Mesendoderm (in vitro differentiated cells): Measurements from ENCODE around the gene ITGAV.

Experiments used
- DNase-seq: peaks from one replicate; pipeline ENCODE4 v3.0.0; 2013
- H2AK5ac ChIP-seq: 2 replicates; pipeline ENCODE4 v1.6.1; 2013; ENCODE audit warnings: low read length, inconsistent platforms
- H2BK120ac ChIP-seq: 2 replicates; pipeline ENCODE4 v1.6.1; 2013; ENCODE audit warnings: low read depth, mild to moderate bottlenecking, low read length, moderate library complexity, mixed read lengths
- H2BK15ac ChIP-seq: replicated peaks from 2 replicates; pipeline ENCODE4 v1.6.1; 2013; ENCODE audit warnings: low read depth, mild to moderate bottlenecking, moderate library complexity
- H2BK5ac ChIP-seq: 2 replicates; pipeline ENCODE4 v1.6.1; 2013; ENCODE audit warnings: low read length, inconsistent platforms
- H3K18ac ChIP-seq: 2 replicates; pipeline ENCODE4 v1.6.1; 2013; ENCODE audit warnings: mild to moderate bottlenecking, low read length, mixed read lengths
- H3K23ac ChIP-seq: one replicate; pipeline ENCODE4 v1.6.1; 2013; ENCODE audit warnings: low read length
- H3K27ac ChIP-seq: 2 replicates; pipeline ENCODE4 v1.5.1; 2013; ENCODE audit warnings: low read depth, mild to moderate bottlenecking, inconsistent platforms, low read length, moderate library complexity
- H3K27me3 ChIP-seq: 2 replicates; pipeline ENCODE4 v1.6.1; 2013; ENCODE audit warnings: low read length, control low read depth, mild to moderate bottlenecking, inconsistent platforms; ENCODE audit not compliant: insufficient read depth, poor library complexity
- H3K36me3 ChIP-seq: 2 replicates; pipeline ENCODE4 v1.6.1; 2013; ENCODE audit warnings: low read length, inconsistent platforms; ENCODE audit not compliant: control insufficient read depth, insufficient read depth
- H3K4ac ChIP-seq: one replicate; pipeline ENCODE4 v1.6.1; 2013; ENCODE audit warnings: low read depth, mild to moderate bottlenecking, low read length, moderate library complexity
- H3K4me1 ChIP-seq: 2 replicates; pipeline ENCODE4 v1.6.1; 2013; ENCODE audit warnings: low read depth, low read length, inconsistent platforms; ENCODE audit not compliant: control insufficient read depth
- H3K4me2 ChIP-seq: 2 replicates; pipeline ENCODE4 v1.6.1; 2013; ENCODE audit warnings: low read length
- H3K4me3 ChIP-seq: 2 replicates; pipeline ENCODE4 v1.5.1; 2013; ENCODE audit warnings: mild to moderate bottlenecking, low read length
- H3K56ac ChIP-seq: one replicate; pipeline ENCODE4 v1.6.1; 2013; ENCODE audit warnings: low read length
- H3K79me1 ChIP-seq: 2 replicates; pipeline ENCODE4 v1.6.1; 2013; ENCODE audit warnings: low read length, inconsistent platforms
- H3K79me2 ChIP-seq: 2 replicates; pipeline ENCODE4 v1.6.1; 2013; ENCODE audit warnings: mild to moderate bottlenecking, low read length; ENCODE audit not compliant: control insufficient read depth, insufficient read depth
- H3K9ac ChIP-seq: 2 replicates; pipeline ENCODE4 v1.6.1; 2013; ENCODE audit warnings: low read length, inconsistent platforms
- H4K5ac ChIP-seq: one replicate; pipeline ENCODE4 v1.6.1; 2013; ENCODE audit warnings: low read length
- H4K8ac ChIP-seq: one replicate; pipeline ENCODE4 v1.6.1; 2013; ENCODE audit warnings: low read depth, mild to moderate bottlenecking, control low read depth, low read length, moderate library complexity
- WGBS: extraction: QIAGEN DNeasy Blood & Tissue Kit; methylation state at CpG from one replicate; pipeline ENCODE4 v1.1.7; 2013; ENCODE audit warnings: low lambda C conversion rate, missing lambda C conversion rate; ENCODE audit not compliant: insufficient coverage; ENCODE audit errors: extremely low coverage; 5-methylcytosine and 5-hydroxymethylcytosine counted together

The ITGAV gene

GRCh38 chr2:186614373-186614772 lies 24.5 kb downstream of the ITGAV start:
- no peak for DNase-seq
- H3K27ac ChIP-seq: no peak overlapping the region
- H3K27me3 ChIP-seq: no peaks in the 10 kb centered on the region
- H3K4ac ChIP-seq: no peak overlapping the region
- no peak overlapping the region for H2AK5ac ChIP-seq
- no peak overlapping the region for H2BK120ac ChIP-seq
- no CpG with 5 or more reads among the region's 2 CpGs for WGBS
- H3K9ac ChIP-seq: no peak overlapping the region
- H3K23ac ChIP-seq: no peak overlapping the region
- no peak overlapping the region for H4K5ac ChIP-seq
- no peaks in the 10 kb centered on the region for H3K4me1 ChIP-seq
- H2BK15ac ChIP-seq: no peak overlapping the region
- H3K79me2 ChIP-seq: peaks cover 7% of the 10 kb centered on the region
- no peak overlapping the region for H3K4me3 ChIP-seq
- no peak overlapping the region for H3K56ac ChIP-seq
- no peak overlapping the region for H4K8ac ChIP-seq
- H3K36me3 ChIP-seq: no peaks in the 10 kb centered on the region
- no peak overlapping the region for H2BK5ac ChIP-seq
- H3K79me1 ChIP-seq: peaks cover 7% of the 10 kb centered on the region
- no peak overlapping the region for H3K18ac ChIP-seq
- no peak overlapping the region for H3K4me2 ChIP-seq

- Histone ChIP-seq H3K27ac (no peak overlapping the region), H3K23ac (no peak overlapping the region), H3K9ac (no peak overlapping the region), H3K56ac (no peak overlapping the region), H3K4me3 (no peak overlapping the region), H4K8ac (no peak overlapping the region), H3K4ac (no peak overlapping the region), H3K79me2 (peaks cover 2% of the 10 kb centered on the region), H3K4me2 (no peak overlapping the region), H3K27me3 (no peaks in the 10 kb centered on the region), H2BK5ac (no peak overlapping the region), H2AK5ac (no peak overlapping the region), H2BK15ac (no peak overlapping the region), H4K5ac (no peak overlapping the region), H3K79me1 (peaks cover 5% of the 10 kb centered on the region), H3K18ac (no peak overlapping the region), H3K36me3 (no peaks in the 10 kb centered on the region), H2BK120ac (no peak overlapping the region), H3K4me1 (no peaks in the 10 kb centered on the region)
- DNase-seq: no peak
- WGBS: no CpG with 5 or more reads among the region's 4 CpGs
These were observed 27.3 kb downstream of the ITGAV start for GRCh38 chr2:186617148-186617547.

- Histone ChIP-seq H3K27ac (no peak overlapping the region), H3K23ac (no peak overlapping the region), H3K27me3 (no peaks in the 10 kb centered on the region), H3K56ac (no peak overlapping the region), H3K79me1 (peaks cover 5% of the 10 kb centered on the region), H3K79me2 (peaks cover 2% of the 10 kb centered on the region), H2BK15ac (no peak overlapping the region), H3K36me3 (no peaks in the 10 kb centered on the region), H4K8ac (no peak overlapping the region), H3K4me3 (no peak overlapping the region), H3K4me1 (no peaks in the 10 kb centered on the region), H3K18ac (no peak overlapping the region), H3K4me2 (no peak overlapping the region), H4K5ac (no peak overlapping the region), H3K9ac (no peak overlapping the region), H3K4ac (no peak overlapping the region), H2BK5ac (no peak overlapping the region), H2AK5ac (no peak overlapping the region), H2BK120ac (no peak overlapping the region)
- no CpG with 5 or more reads among the region's 1 CpG for WGBS
- DNase-seq: no peak
These were observed 27.9 kb downstream of the ITGAV start for GRCh38 chr2:186617771-186618170.

GRCh38 chr2:186618696-186619095 lies 28.8 kb downstream of the ITGAV start:
- H3K4me1 ChIP-seq: no peaks in the 10 kb centered on the region
- H2BK5ac ChIP-seq: no peak overlapping the region
- no peaks in the 10 kb centered on the region for H3K36me3 ChIP-seq
- no peak for DNase-seq
- no CpG with 5 or more reads among the region's 1 CpG for WGBS
- H3K56ac ChIP-seq: no peak overlapping the region
- peaks cover 2% of the 10 kb centered on the region for H3K79me2 ChIP-seq
- no peak overlapping the region for H3K27ac ChIP-seq
- H3K27me3 ChIP-seq: no peaks in the 10 kb centered on the region
- no peak overlapping the region for H4K5ac ChIP-seq
- H2AK5ac ChIP-seq: no peak overlapping the region
- H4K8ac ChIP-seq: no peak overlapping the region
- no peak overlapping the region for H3K23ac ChIP-seq
- no peak overlapping the region for H2BK120ac ChIP-seq
- H2BK15ac ChIP-seq: no peak overlapping the region
- no peak overlapping the region for H3K4me3 ChIP-seq
- H3K4me2 ChIP-seq: no peak overlapping the region
- no peak overlapping the region for H3K9ac ChIP-seq
- peaks cover 5% of the 10 kb centered on the region for H3K79me1 ChIP-seq
- H3K4ac ChIP-seq: no peak overlapping the region
- no peak overlapping the region for H3K18ac ChIP-seq

GRCh38 chr2:186623084-186623483 lies 33.2 kb downstream of the ITGAV start:
- Histone ChIP-seq H3K27me3 (no peaks in the 10 kb centered on the region), H2BK120ac (no peak overlapping the region), H3K4ac (no peak overlapping the region), H3K4me1 (no peaks in the 10 kb centered on the region), H3K4me3 (no peak overlapping the region), H4K5ac (no peak overlapping the region), H3K9ac (no peak overlapping the region), H3K79me2 (no peaks in the 10 kb centered on the region), H4K8ac (no peak overlapping the region), H2BK15ac (no peak overlapping the region), H3K56ac (no peak overlapping the region), H3K27ac (no peak overlapping the region), H3K36me3 (no peaks in the 10 kb centered on the region), H3K18ac (no peak overlapping the region), H2AK5ac (no peak overlapping the region), H2BK5ac (no peak overlapping the region), H3K4me2 (no peak overlapping the region), H3K23ac (no peak overlapping the region), H3K79me1 (peaks cover 3% of the 10 kb centered on the region)
- no CpG with 5 or more reads among the region's 2 CpGs for WGBS
- no peak for DNase-seq

GRCh38 chr2:186624276-186624675 lies 34.4 kb downstream of the ITGAV start:
- no peaks in the 10 kb centered on the region for H3K4me1 ChIP-seq
- H3K27ac ChIP-seq: no peak overlapping the region
- no peak overlapping the region for H3K4me2 ChIP-seq
- no peak overlapping the region for H2AK5ac ChIP-seq
- no peak overlapping the region for H2BK15ac ChIP-seq
- H4K8ac ChIP-seq: no peak overlapping the region
- H3K18ac ChIP-seq: no peak overlapping the region
- peaks cover 3% of the 10 kb centered on the region for H3K79me1 ChIP-seq
- H3K4me3 ChIP-seq: no peak overlapping the region
- no peak overlapping the region for H2BK120ac ChIP-seq
- no peaks in the 10 kb centered on the region for H3K36me3 ChIP-seq
- WGBS: no CpG with 5 or more reads among the region's 3 CpGs
- H3K79me2 ChIP-seq: no peaks in the 10 kb centered on the region
- no peak overlapping the region for H3K56ac ChIP-seq
- no peak overlapping the region for H3K23ac ChIP-seq
- no peak overlapping the region for H4K5ac ChIP-seq
- H3K27me3 ChIP-seq: no peaks in the 10 kb centered on the region
- H3K4ac ChIP-seq: no peak overlapping the region
- DNase-seq: no peak
- no peak overlapping the region for H3K9ac ChIP-seq
- H2BK5ac ChIP-seq: no peak overlapping the region
